CD14-positive monocyte (primary cell): Measurements from ENCODE around the gene BOLL. TPM values are rescaled to one million over a fixed set of nuclear protein-coding genes. Genes with fewer than 3 reads are reported as not detected.

Experiments
- DNase-seq, 3 donors: peaks; one replicate each; pipeline ENCODE4 v3.0.0-alpha.2; 2011 to 2022
- H2AFZ ChIP-seq: 2 replicates; pipeline ENCODE4 v1.6.0; 2012; ENCODE audit warnings: mild to moderate bottlenecking, low read depth, low read length, inconsistent platforms; ENCODE audit not compliant: insufficient read depth, poor library complexity, severe bottlenecking
- H3K27ac ChIP-seq, 2 donors: 1 replicate in 1 of 2; 2 replicates in 1 of 2; pipeline ENCODE4 v1.5.1; 2012 to 2013; ENCODE audit warnings: low read length in 2 of 2, control low read depth in 1 of 2, inconsistent platforms in 1 of 2, low read depth in 1 of 2, mild to moderate bottlenecking in 1 of 2
- H3K27me3 ChIP-seq, 2 donors: one replicate each; pipeline versions ENCODE4 v1.6.0 to v1.6.1; 2011 to 2013; ENCODE audit warnings: low read length in 2 of 2; ENCODE audit not compliant: control insufficient read depth in 2 of 2, insufficient read depth in 2 of 2
- H3K36me3 ChIP-seq, 2 donors: replicated peaks in 1 of 2; 1 replicate in 1 of 2; 2 replicates in 1 of 2; pipeline versions ENCODE4 v1.5.1 to v1.6.1; 2012 to 2013; ENCODE audit warnings: low read length in 2 of 2, control low read depth in 1 of 2, inconsistent platforms in 1 of 2, mild to moderate bottlenecking in 1 of 2; ENCODE audit not compliant: insufficient read depth in 2 of 2, control insufficient read depth in 1 of 2
- H3K4me1 ChIP-seq, 2 donors: 1 replicate in 1 of 2; 2 replicates in 1 of 2; pipeline versions ENCODE4 v1.5.1 to v1.6.1; 2012 to 2013; ENCODE audit warnings: low read length in 2 of 2, control low read depth in 1 of 2, inconsistent platforms in 1 of 2, mild to moderate bottlenecking in 1 of 2, moderate library complexity in 1 of 2; ENCODE audit not compliant: insufficient read depth in 2 of 2, control insufficient read depth in 1 of 2
- H3K4me2 ChIP-seq: replicated peaks from 2 replicates; pipeline ENCODE3; 2012; ENCODE audit warnings: low read length, moderate library complexity, mild to moderate bottlenecking; ENCODE audit not compliant: poor library complexity, severe bottlenecking; ENCODE audit errors: extremely low read depth
- H3K4me3 ChIP-seq, 3 experiments: fragments of 200-600 bp in 1 of 3; sonication (generic) in 1 of 3; replicated peaks in 1 of 3; 1 replicate in 2 of 3; 2 replicates in 1 of 3; pipeline ENCODE4 v1.5.1; 2011 to 2013; ENCODE audit warnings: low read length in 3 of 3, mild to moderate bottlenecking in 3 of 3, control low read depth in 2 of 3, low read depth in 2 of 3, inconsistent platforms in 1 of 3, moderate library complexity in 1 of 3
- H3K79me2 ChIP-seq: 2 replicates; pipeline ENCODE4 v1.6.0; 2012; ENCODE audit warnings: mild to moderate bottlenecking, control low read depth, inconsistent platforms, low read length, moderate library complexity; ENCODE audit not compliant: insufficient read depth
- H3K9ac ChIP-seq: 2 replicates; pipeline ENCODE4 v1.6.0; 2017; ENCODE audit warnings: low read length, mild to moderate bottlenecking; ENCODE audit not compliant: insufficient read depth, poor library complexity, severe bottlenecking
- H3K9me3 ChIP-seq, 2 donors: replicated peaks in 1 of 2; 1 replicate in 1 of 2; 2 replicates in 1 of 2; pipeline versions ENCODE4 v1.5.1 to v1.6.1; 2012 to 2013; ENCODE audit warnings: low read length in 2 of 2, control low read depth in 1 of 2; ENCODE audit not compliant: control insufficient read depth in 1 of 2, insufficient read depth in 1 of 2
- H4K20me1 ChIP-seq: 2 replicates; pipeline ENCODE4 v1.6.0; 2012; ENCODE audit warnings: mild to moderate bottlenecking, low read length, control low read depth, moderate library complexity; ENCODE audit not compliant: insufficient read depth
- H3K27ac Mint-ChIP-seq, 7 donors: one replicate each; pipeline ENCODE4 v1.8.0; 2020; ENCODE audit warnings: mild to moderate bottlenecking in 7 of 7, mixed read lengths in 7 of 7, moderate library complexity in 6 of 7, inconsistent platforms in 2 of 7
- H3K27me3 Mint-ChIP-seq, 3 donors: one replicate each; pipeline ENCODE4 v1.8.0; 2021 to 2022; ENCODE audit warnings: low read depth in 3 of 3, mild to moderate bottlenecking in 3 of 3, mixed read lengths in 3 of 3, moderate library complexity in 3 of 3, inconsistent platforms in 1 of 3
- H3K36me3 Mint-ChIP-seq, 2 donors: one replicate each; pipeline ENCODE4 v1.8.0; 2020; ENCODE audit warnings: mixed read lengths in 2 of 2, inconsistent platforms in 1 of 2, mild to moderate bottlenecking in 1 of 2
- H3K4me1 Mint-ChIP-seq: one replicate; pipeline ENCODE4 v1.8.0; 2020; ENCODE audit warnings: mild to moderate bottlenecking, mixed read lengths
- H3K4me3 Mint-ChIP-seq, 2 donors: one replicate each; pipeline ENCODE4 v1.8.0; 2020; ENCODE audit warnings: mild to moderate bottlenecking in 2 of 2, mixed read lengths in 2 of 2, moderate library complexity in 1 of 2
- H3K9me3 Mint-ChIP-seq, 7 donors: one replicate each; pipeline ENCODE4 v1.8.0; 2020 to 2022; ENCODE audit warnings: mixed read lengths in 7 of 7, mild to moderate bottlenecking in 6 of 7, moderate library complexity in 6 of 7, inconsistent platforms in 2 of 7
- CTCF ChIP-seq: fragments of 200-600 bp; IDR thresholded peaks from one replicate; pipeline ENCODE4 v1.8.0; 2022; ENCODE audit warnings: antibody characterized with exemption, mild to moderate bottlenecking
- WGBS: methylation state at CpG from one replicate; pipeline ENCODE4 v1.1.5; 2013; ENCODE audit warnings: missing lambda C conversion rate; ENCODE audit not compliant: insufficient coverage; 5-methylcytosine and 5-hydroxymethylcytosine counted together
- intact Hi-C, 2 donors: fragments of 100-400 bp; cut with micrococcal nuclease; formaldehyde crosslinking; loops; one replicate each; pipeline versions ENCODE4 v1.15.0 to v1.15.1; 2023
- polyA plus RNA-seq, 3 donors: library from polyadenylated mRNA; depleted of rRNA in 1 of 3; unstranded in 2 of 3; stranded (reverse) in 1 of 3; fragments of 300-500 nt in 2 of 3; fragments of >200 nt in 1 of 3; fragmentation: Illumina TruSeq in 2 of 3; gene quantifications; 1 replicate in 2 of 3; 2 replicates in 1 of 3; pipeline ENCODE4 v1.2.3, GENCODE V29; 2012 to 2021

Gene BOLL
- polyA plus RNA-seq, 3 donors, result not detected

DNA sequence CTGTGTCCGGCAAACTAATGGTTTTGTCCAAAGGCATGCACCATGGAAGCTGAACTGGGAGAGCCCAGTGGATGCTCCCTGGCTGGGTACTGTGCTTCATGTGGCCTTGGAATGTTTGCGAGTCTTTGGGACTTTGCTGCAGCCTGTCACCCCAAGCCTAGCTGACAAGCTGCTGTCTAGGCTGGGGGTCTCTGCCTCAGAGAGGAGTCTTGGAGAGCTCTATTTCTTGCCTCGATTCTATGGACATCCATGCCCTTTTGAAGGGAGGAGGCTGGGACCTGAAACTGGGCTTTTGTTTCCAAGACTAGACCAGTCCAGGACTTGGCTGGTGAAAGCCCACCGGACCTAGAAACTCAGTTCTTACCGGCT is 78.3 kb downstream of the BOLL start:
- Mint-ChIP-seq H3K27ac (no peak overlapping the region), H3K36me3 (peaks cover 7 to 10% of the 10 kb centered on the region in 2 donors), H3K9me3 (no peaks in the 10 kb centered on the region), H3K4me1 (peaks cover 46% of the 10 kb centered on the region), H3K4me3 (peak overlapping the region; percentile 37 to 92), H3K27me3 (peaks cover 2 to 4% (median 3%) of the 10 kb centered on the region in 3 donors)
- no peak for TF ChIP-seq CTCF
- Histone ChIP-seq H3K79me2 (peaks cover 33% of the 10 kb centered on the region), H2AFZ (no peak overlapping the region), H3K9ac (no peak overlapping the region), H3K4me1 (peaks cover 24 to 31% of the 10 kb centered on the region in 2 donors), H4K20me1 (peaks cover 3% of the 10 kb centered on the region), H3K27ac (no peak overlapping the region), H3K4me3 (peak overlapping the region in 1 of 3 experiments; percentile 90), H3K27me3 (no peaks in the 10 kb centered on the region), H3K9me3 (no peaks in the 10 kb centered on the region), H3K4me2 (peak overlapping the region; percentile 98), H3K36me3 (no peaks in the 10 kb centered on the region)
- intact Hi-C loops, result loop anchor here in 1 of 2 donors (10.0 kb wide), 3 partner anchors 78 to 252 kb away; partner anchors contain the start of genes BOLL, COQ10B and MOB4
- 89% methylated on average over 4 of the region's 5 CpGs for WGBS
- no peak for DNase-seq

- Histone ChIP-seq H3K27me3 (no peaks in the 10 kb centered on the region), H3K36me3 (no peaks in the 10 kb centered on the region), H3K9ac (peak overlapping the region; percentile 65), H3K9me3 (no peaks in the 10 kb centered on the region), H3K4me2 (peak overlapping the region; percentile 98), H4K20me1 (peaks cover 3% of the 10 kb centered on the region), H3K79me2 (peaks cover 33% of the 10 kb centered on the region), H3K4me3 (peak overlapping the region; percentile 79 to 95 (median 90)), H3K27ac (peak overlapping the region in 1 of 2 donors; percentile 6), H3K4me1 (peaks cover 24 to 31% of the 10 kb centered on the region in 2 donors), H2AFZ (peak overlapping the region; percentile 99)
- intact Hi-C loops, result loop anchor here in 1 of 2 donors (10.0 kb wide), 3 partner anchors 79 to 251 kb away; partner anchors contain the start of genes BOLL, COQ10B and MOB4
- Mint-ChIP-seq H3K27me3 (peaks cover 2 to 6% (median 4%) of the 10 kb centered on the region in 3 donors), H3K27ac (peak overlapping the region in 5 of 7 donors; percentile 48 to 83 (median 67)), H3K4me3 (peak overlapping the region; percentile 91 to 92), H3K9me3 (no peaks in the 10 kb centered on the region), H3K4me1 (peaks cover 43% of the 10 kb centered on the region), H3K36me3 (peaks cover 4 to 5% of the 10 kb centered on the region in 2 donors)
- WGBS, result 24% methylated on average over 35 of the region's 38 CpGs
- peak in 2 of 3 donors; percentile 11 to 14 for DNase-seq
- TF ChIP-seq CTCF, result no peak
These were observed 78.9 kb downstream of the BOLL start for GRCh38 chr2:197705912-197706838.
